Chondrocyte (in vitro differentiated cells): ENCODE data around the gene CCDC12. TPM values are rescaled to one million over a fixed set of nuclear protein-coding genes. Genes with fewer than 3 reads are reported as not detected.

ENCODE experiments used
- DNase-seq: peaks from one replicate; pipeline ENCODE4 v3.0.0; 2021; ENCODE audit warnings: mixed read lengths, low spot score
- H3K27ac Mint-ChIP-seq: one replicate; pipeline ENCODE4 v1.8.0; 2021; ENCODE audit warnings: mild to moderate bottlenecking, moderate library complexity, mixed read lengths; ENCODE audit not compliant: unreplicated experiment
- H3K27me3 Mint-ChIP-seq: 2 replicates; pipeline ENCODE4 v1.8.0; 2021; ENCODE audit warnings: low read depth, mixed read lengths
- H3K36me3 Mint-ChIP-seq: 2 replicates; pipeline ENCODE4 v1.8.0; 2021; ENCODE audit warnings: low read depth, mixed read lengths
- H3K4me1 Mint-ChIP-seq: 2 replicates; pipeline ENCODE4 v1.8.0; 2021; ENCODE audit warnings: low read depth, mild to moderate bottlenecking, mixed read lengths
- H3K4me3 Mint-ChIP-seq: one replicate; pipeline ENCODE4 v1.8.0; 2021; ENCODE audit warnings: mild to moderate bottlenecking, moderate library complexity, mixed read lengths; ENCODE audit not compliant: unreplicated experiment
- H3K9me3 Mint-ChIP-seq: 2 replicates; pipeline ENCODE4 v1.8.0; 2021; ENCODE audit warnings: low read depth, mixed read lengths
- CTCF ChIP-seq: fragments of 200-600 bp; sonication (generic); IDR thresholded peaks from 2 replicates; pipeline ENCODE4 v1.5.0; 2021; ENCODE audit warnings: antibody characterized with exemption, mild to moderate bottlenecking, moderate library complexity
- total RNA-seq: library from RNA; stranded (reverse); gene quantifications from 3 replicates; pipeline ENCODE4 v1.2.1, GENCODE V29; 2021

The CCDC12 gene
- total RNA-seq, 1 donor from 2014 or later, result 21.8 TPM

- Mint-ChIP-seq H3K4me3 (no peak overlapping the region), H3K4me1 (peaks cover 6% of the 10 kb centered on the region), H3K27ac (no peak overlapping the region), H3K27me3 (no peaks in the 10 kb centered on the region), H3K36me3 (no peaks in the 10 kb centered on the region), H3K9me3 (no peaks in the 10 kb centered on the region)
- DNase-seq, result peak; percentile 82
- no peak for TF ChIP-seq CTCF
Measured at GRCh38 chr3:46903341-46904302, 72.9 kb downstream of the CCDC12 start.

DNA sequence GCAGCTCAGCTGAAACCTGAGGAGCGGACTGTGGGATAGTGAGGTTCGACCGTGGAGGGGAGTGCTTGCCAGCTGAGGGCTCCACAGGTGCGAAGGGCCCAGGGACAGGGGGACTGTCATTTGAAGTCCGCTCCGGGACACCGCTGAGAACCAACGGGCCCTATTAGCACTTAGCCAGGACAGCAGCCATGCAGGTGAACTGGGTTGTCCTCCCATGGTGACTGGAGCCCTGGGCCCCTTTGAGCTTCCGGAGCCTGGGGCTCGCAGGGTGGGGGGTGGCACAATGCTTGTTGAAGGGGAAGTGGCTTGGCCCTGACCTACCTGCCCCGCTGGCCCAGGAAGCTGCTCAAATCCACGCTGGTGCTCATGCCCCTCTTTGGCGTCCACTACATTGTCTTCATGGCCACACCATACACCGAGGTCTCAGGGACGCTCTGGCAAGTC, 74.3 kb downstream of the CCDC12 start:
- H3K4me1 Mint-ChIP-seq, result peaks cover 6% of the 10 kb centered on the region
- H3K27ac Mint-ChIP-seq, result no peak overlapping the region
- no peaks in the 10 kb centered on the region for H3K27me3 Mint-ChIP-seq
- TF ChIP-seq CTCF, result no peak
- H3K36me3 Mint-ChIP-seq, result no peaks in the 10 kb centered on the region
- no peak overlapping the region for H3K4me3 Mint-ChIP-seq
- no peaks in the 10 kb centered on the region for H3K9me3 Mint-ChIP-seq
- DNase-seq, result peak; percentile 75

DNA sequence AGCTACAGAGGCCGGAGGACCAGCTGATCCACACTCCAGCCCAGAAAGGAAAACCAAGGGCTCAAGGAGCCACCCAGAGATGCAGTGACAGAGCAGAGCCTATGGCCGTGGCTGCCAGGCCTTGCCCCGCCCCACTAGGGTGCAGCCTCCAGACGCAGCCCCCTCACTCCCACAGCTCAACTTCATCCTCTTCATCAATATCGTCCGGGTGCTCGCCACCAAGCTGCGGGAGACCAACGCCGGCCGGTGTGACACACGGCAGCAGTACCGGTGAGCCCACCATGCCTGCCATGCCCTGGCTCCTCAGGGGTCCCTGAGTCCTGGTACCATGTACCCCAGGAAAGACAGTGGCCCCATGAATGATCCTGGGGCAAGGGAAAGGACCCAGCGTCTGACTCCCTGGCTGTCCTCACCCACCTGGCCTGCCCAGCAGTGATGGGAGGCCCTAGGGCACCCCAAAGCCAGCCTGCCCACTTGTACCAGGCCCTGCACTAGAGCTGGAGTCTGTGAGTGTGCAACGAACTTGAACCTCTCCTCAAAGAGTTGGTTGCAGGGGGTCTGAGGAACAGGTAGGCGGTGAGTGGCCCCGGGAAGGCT, 74.9 kb downstream of the CCDC12 start:
- Mint-ChIP-seq H3K36me3 (no peaks in the 10 kb centered on the region), H3K27ac (no peak overlapping the region), H3K9me3 (no peaks in the 10 kb centered on the region), H3K4me3 (no peak overlapping the region), H3K27me3 (no peaks in the 10 kb centered on the region), H3K4me1 (peaks cover 6% of the 10 kb centered on the region)
- DNase-seq, result peak; percentile 65
- TF ChIP-seq CTCF, result no peak

- Mint-ChIP-seq H3K27me3 (no peaks in the 10 kb centered on the region), H3K4me3 (no peak overlapping the region), H3K9me3 (no peaks in the 10 kb centered on the region), H3K36me3 (no peaks in the 10 kb centered on the region), H3K27ac (no peak overlapping the region), H3K4me1 (peaks cover 6% of the 10 kb centered on the region)
- peak; percentile 51 for DNase-seq
- no peak for TF ChIP-seq CTCF
Measured at GRCh38 chr3:46901061-46901460, 75.5 kb downstream of the CCDC12 start.

GRCh38 chr3:46900356-46900755, 76.2 kb downstream of the CCDC12 start:
- H3K27ac Mint-ChIP-seq, result peak overlapping the region; percentile 51
- H3K9me3 Mint-ChIP-seq, result no peaks in the 10 kb centered on the region
- no peaks in the 10 kb centered on the region for H3K27me3 Mint-ChIP-seq
- no peak for TF ChIP-seq CTCF
- peak; percentile 53 for DNase-seq
- H3K36me3 Mint-ChIP-seq, result no peaks in the 10 kb centered on the region
- H3K4me3 Mint-ChIP-seq, result no peak overlapping the region
- H3K4me1 Mint-ChIP-seq, result peaks cover 6% of the 10 kb centered on the region
